DND-41 (cell line): ENCODE measurements around the gene CCK.

ENCODE experiments used
- ATAC-seq: fragments of 200-7000 bp; cut with Tn5 transposase; 3 replicates; pipeline ENCODE4 v1.9.1; 2021; ENCODE audit warnings: low read depth; ENCODE audit not compliant: insufficient read depth
- DNase-seq: peaks from one replicate; pipeline ENCODE4 v3.0.0-alpha.2; 2020
- H2AFZ ChIP-seq: 2 replicates; pipeline ENCODE4 v1.6.0; 2012; ENCODE audit warnings: low read depth, low read length
- H3K27ac ChIP-seq: 2 replicates; pipeline ENCODE4 v1.5.1; 2012; ENCODE audit warnings: low read length, inconsistent platforms
- H3K27me3 ChIP-seq: fragments of 200-600 bp; sonication (generic); 2 replicates; pipeline ENCODE4 v1.6.0; 2012; ENCODE audit warnings: low read length, mild to moderate bottlenecking, inconsistent platforms; ENCODE audit not compliant: insufficient read depth, poor library complexity
- H3K36me3 ChIP-seq: 2 replicates; pipeline ENCODE4 v1.5.1; 2012; ENCODE audit warnings: low read length, inconsistent platforms; ENCODE audit not compliant: insufficient read depth
- H3K4me1 ChIP-seq: 2 replicates; pipeline ENCODE4 v1.5.1; 2012; ENCODE audit warnings: mild to moderate bottlenecking, low read length; ENCODE audit not compliant: insufficient read depth
- H3K4me2 ChIP-seq: 2 replicates; pipeline ENCODE4 v1.6.0; 2012; ENCODE audit warnings: mild to moderate bottlenecking, moderate library complexity, low read length, inconsistent platforms; ENCODE audit not compliant: insufficient read depth
- H3K4me3 ChIP-seq, 2 experiments: fragments of 200-600 bp in 1 of 2; shearing (Covaris generic) in 1 of 2; 2 replicates each; pipeline ENCODE4 v1.5.1; 2012 to 2016; ENCODE audit warnings: inconsistent platforms in 2 of 2, low read length in 2 of 2, mild to moderate bottlenecking in 2 of 2, low read depth in 1 of 2, moderate library complexity in 1 of 2
- H3K79me2 ChIP-seq: 2 replicates; pipeline ENCODE4 v1.6.0; 2012; ENCODE audit warnings: low read length, inconsistent platforms; ENCODE audit not compliant: insufficient read depth
- H3K9ac ChIP-seq: 2 replicates; pipeline ENCODE4 v1.6.0; 2012; ENCODE audit warnings: low read depth, mild to moderate bottlenecking, inconsistent platforms, low read length, moderate library complexity
- H3K9me3 ChIP-seq: 2 replicates; pipeline ENCODE4 v1.5.1; 2012; ENCODE audit warnings: low read length, moderate library complexity, mild to moderate bottlenecking, inconsistent platforms; ENCODE audit not compliant: insufficient read depth, severe bottlenecking
- H4K20me1 ChIP-seq: 2 replicates; pipeline ENCODE4 v1.6.0; 2012; ENCODE audit warnings: low read length; ENCODE audit not compliant: insufficient read depth
- EZH2 ChIP-seq: IDR thresholded peaks from 3 replicates; pipeline ENCODE4 v1.6.1; 2012; ENCODE audit warnings: borderline replicate concordance, low read depth, mild to moderate bottlenecking, moderate library complexity, low read length, inconsistent platforms; ENCODE audit not compliant: severe bottlenecking
- TF ChIP-seq, protein P1 (sequence below): IDR thresholded peaks from 2 replicates; pipeline ENCODE4 v1.5.1; 2012; ENCODE audit warnings: borderline replicate concordance, low read length, moderate library complexity, mild to moderate bottlenecking; ENCODE audit not compliant: poor library complexity, severe bottlenecking; ENCODE audit errors: extremely low read depth

CCK gene

DNA sequence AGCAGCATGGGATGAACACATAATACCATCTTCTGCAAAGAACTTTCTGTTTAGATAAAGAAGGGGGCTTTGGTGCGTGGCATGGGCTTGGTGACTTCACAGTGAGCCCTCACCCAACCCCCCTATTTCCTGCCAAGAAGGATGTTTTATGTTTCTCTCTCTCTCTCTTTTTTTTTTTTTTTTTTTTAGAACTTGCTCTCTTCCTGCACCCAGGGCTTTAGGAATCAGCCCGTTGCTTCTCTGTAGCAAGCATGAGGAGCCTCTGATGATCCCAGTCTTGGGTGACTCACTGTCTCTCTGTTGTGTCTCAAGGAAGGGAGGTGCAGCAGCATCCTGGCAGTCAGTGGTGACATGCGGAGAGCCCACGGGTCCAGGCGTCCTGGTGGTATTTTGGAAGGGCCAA lies 49.1 kb downstream of the CCK start:
- Histone ChIP-seq H3K4me1 (peaks cover 26% of the 10 kb centered on the region), H3K4me2 (peak overlapping the region; percentile 52), H2AFZ (peak overlapping the region; percentile 43), H3K27me3 (no peaks in the 10 kb centered on the region), H3K27ac (peak overlapping the region; percentile 69), H3K4me3 (no peak overlapping the region), H3K36me3 (peaks cover under 1% of the 10 kb centered on the region; the same call in 1 of the 2 replicates), H3K9ac (peak overlapping the region; percentile 24; the same call in 1 of the 2 replicates), H4K20me1 (no peaks in the 10 kb centered on the region), H3K79me2 (no peaks in the 10 kb centered on the region), H3K9me3 (no peaks in the 10 kb centered on the region)
- DNase-seq: peak; percentile 80
- TF ChIP-seq, protein P1, sequence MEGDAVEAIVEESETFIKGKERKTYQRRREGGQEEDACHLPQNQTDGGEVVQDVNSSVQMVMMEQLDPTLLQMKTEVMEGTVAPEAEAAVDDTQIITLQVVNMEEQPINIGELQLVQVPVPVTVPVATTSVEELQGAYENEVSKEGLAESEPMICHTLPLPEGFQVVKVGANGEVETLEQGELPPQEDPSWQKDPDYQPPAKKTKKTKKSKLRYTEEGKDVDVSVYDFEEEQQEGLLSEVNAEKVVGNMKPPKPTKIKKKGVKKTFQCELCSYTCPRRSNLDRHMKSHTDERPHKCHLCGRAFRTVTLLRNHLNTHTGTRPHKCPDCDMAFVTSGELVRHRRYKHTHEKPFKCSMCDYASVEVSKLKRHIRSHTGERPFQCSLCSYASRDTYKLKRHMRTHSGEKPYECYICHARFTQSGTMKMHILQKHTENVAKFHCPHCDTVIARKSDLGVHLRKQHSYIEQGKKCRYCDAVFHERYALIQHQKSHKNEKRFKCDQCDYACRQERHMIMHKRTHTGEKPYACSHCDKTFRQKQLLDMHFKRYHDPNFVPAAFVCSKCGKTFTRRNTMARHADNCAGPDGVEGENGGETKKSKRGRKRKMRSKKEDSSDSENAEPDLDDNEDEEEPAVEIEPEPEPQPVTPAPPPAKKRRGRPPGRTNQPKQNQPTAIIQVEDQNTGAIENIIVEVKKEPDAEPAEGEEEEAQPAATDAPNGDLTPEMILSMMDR: no peak
- TF ChIP-seq EZH2: no peak
- ATAC-seq: peak; percentile 85

DNA sequence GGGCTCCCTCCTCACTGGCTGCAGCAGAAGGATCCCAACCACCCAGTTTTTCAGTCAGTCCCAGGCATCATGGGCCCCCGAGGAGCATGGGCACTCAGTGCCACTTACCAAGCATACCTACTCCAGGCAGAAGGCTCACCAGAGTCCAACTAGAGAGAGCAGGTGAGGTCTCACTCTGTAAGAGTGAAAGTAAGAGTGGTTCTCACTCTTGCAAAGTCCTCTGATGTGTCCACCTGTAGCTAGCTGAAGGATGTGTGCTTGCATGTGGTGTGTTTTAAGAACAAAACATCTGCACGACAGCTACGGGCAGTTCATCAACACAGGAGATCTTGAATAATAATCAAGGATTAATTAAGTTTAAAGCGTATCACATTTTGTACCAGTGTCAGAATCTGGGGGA lies 49.7 kb downstream of the CCK start:
- Histone ChIP-seq H3K79me2 (no peaks in the 10 kb centered on the region), H3K4me3 (no peak overlapping the region), H3K4me2 (peak overlapping the region; percentile 52; the same call in 1 of the 2 replicates), H3K9me3 (no peaks in the 10 kb centered on the region), H2AFZ (peak overlapping the region; percentile 43), H4K20me1 (no peaks in the 10 kb centered on the region), H3K27me3 (no peaks in the 10 kb centered on the region), H3K9ac (peak overlapping the region; percentile 24; the same call in 1 of the 2 replicates), H3K4me1 (peaks cover 26% of the 10 kb centered on the region), H3K27ac (peak overlapping the region; percentile 69), H3K36me3 (peaks cover 5% of the 10 kb centered on the region; the same call in 1 of the 2 replicates)
- DNase-seq (peak; percentile 10), ATAC-seq (peak; percentile 47)
- TF ChIP-seq EZH2: no peak
- TF ChIP-seq, protein P1: no peak

DNA sequence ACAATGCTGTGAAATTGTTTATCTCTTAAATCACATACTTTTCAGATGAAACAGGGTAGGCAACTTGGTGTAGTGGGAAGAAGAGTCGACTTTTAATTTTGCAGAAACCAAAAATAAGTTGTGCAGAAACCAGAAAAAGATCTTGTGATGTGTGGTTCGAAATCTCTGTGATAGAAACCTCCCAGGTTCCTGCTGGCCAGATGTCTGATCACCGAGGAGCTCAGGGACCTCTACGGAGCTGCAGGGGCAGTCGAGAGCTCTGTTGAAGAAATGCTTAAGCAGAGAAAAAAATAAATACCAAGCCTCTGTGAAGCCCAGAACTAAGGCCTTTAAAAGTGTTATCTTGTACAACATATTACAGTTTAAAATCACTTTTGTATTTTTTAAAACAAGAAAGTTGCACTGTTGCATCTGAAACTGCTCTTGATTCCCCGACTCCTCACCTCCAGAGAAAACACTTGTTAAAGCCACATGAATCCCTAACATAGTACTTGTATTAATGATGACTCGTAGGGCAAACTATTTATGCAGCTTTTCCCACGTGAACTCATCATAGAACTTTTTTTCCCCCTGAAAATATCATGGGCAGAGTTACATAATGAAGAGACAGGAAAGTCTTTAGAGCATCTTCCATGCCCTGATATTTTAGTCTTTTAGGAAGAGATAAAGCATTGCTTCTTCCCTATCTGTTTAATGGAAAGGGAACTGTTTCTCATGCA lies 51.3 kb downstream of the CCK start:
- no peak overlapping the region for H3K9ac ChIP-seq

More for the DNA sequence above, 51.3 kb downstream of the CCK start:
- no peaks in the 10 kb centered on the region for H3K9me3 ChIP-seq
- H2AFZ ChIP-seq: no peak overlapping the region
- no peaks in the 10 kb centered on the region for H4K20me1 ChIP-seq
- H3K36me3 ChIP-seq: peaks cover 17% of the 10 kb centered on the region
- DNase-seq (no peak), ATAC-seq (no peak)
- peaks cover 26% of the 10 kb centered on the region for H3K4me1 ChIP-seq
- no peaks in the 10 kb centered on the region for H3K27me3 ChIP-seq
- no peak overlapping the region for H3K4me3 ChIP-seq
- no peak overlapping the region for H3K27ac ChIP-seq
- no peak overlapping the region for H3K4me2 ChIP-seq
- H3K79me2 ChIP-seq: no peaks in the 10 kb centered on the region
- no peak for TF ChIP-seq EZH2
- TF ChIP-seq, protein P1: no peak
